Gastroesophageal sphincter (tissue), 3 donors: ENCODE data around the gene HEPN1.

Experiments
- CTCF ChIP-seq, 4 experiments: fragments of 200-600 bp in 2 of 4; fragments of 450-650 bp in 2 of 4; sonication (generic) in 1 of 4; IDR thresholded peaks; one replicate each; pipeline ENCODE4 v1.5.1; 2017 to 2019; ENCODE audit warnings: antibody characterized with exemption in 4 of 4, mild to moderate bottlenecking in 2 of 4, moderate library complexity in 2 of 4
- POLR2A ChIP-seq, 2 donors: fragments of 450-650 bp; IDR thresholded peaks; one replicate each; pipeline ENCODE4 v1.6.1; 2017; ENCODE audit warnings: antibody characterized with exemption in 2 of 2, mild to moderate bottlenecking in 2 of 2, moderate library complexity in 1 of 2
- POLR2AphosphoS5 ChIP-seq: sonication (generic); formaldehyde crosslinking; IDR thresholded peaks from one replicate; pipeline ENCODE4 v1.6.1; 2017; ENCODE audit warnings: antibody characterized with exemption

DNA sequence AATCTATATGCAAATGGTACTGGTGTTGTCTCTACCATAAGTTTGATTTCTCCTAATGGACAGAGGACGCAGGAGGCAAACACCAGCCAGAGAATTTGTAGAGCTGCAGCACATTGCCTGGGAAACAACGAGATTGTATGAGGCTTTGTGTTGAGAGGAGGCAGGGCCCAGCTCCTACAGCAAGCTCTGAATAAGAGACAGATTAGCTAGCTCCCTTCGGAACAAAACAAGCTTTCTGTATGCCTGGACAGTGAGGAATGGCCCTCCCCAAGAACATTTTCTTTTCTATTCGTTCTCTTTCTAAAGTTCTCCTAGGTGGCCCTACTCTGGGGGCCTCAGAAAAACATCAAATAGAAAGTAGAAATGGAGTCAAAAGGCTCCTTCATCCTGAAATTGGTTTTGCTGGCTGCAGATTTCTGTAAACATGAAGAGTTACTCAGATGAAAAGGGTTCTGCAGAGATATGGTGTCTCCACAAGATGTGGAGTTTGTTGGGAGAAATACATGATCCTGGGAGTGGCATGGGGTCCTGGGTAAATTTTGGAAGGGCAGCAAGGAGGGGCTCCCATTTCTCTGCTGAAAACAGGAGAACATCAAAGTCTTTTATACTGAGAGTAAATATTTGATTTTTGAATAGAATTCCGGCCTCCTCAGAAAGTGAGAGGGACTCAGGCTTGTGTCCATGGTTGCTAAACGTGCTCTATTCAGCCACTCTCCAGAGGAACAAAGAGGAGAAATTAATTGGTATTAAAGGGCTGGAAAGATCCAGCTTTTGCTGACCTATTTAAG lies 23.6 kb downstream of the HEPN1 start:
- TF ChIP-seq CTCF (IDR thresholded peaks at IDR 0.05) (no peak), POLR2AphosphoS5 (no peak), POLR2A (IDR thresholded peaks at IDR 0.05) (no peak)
